Neuron (in vitro differentiated cells): ENCODE measurements around the gene MAN2A1.

Source experiments
- H2AFZ ChIP-seq: one replicate; pipeline ENCODE4 v1.6.1; 2013; ENCODE audit warnings: low read depth, mild to moderate bottlenecking, inconsistent platforms, low read length, moderate library complexity
- H3K27me3 ChIP-seq: one replicate; pipeline ENCODE4 v1.6.1; 2013; ENCODE audit warnings: low read length; ENCODE audit not compliant: insufficient read depth
- H3K36me3 ChIP-seq: one replicate; pipeline ENCODE4 v1.6.1; 2013; ENCODE audit warnings: low read length; ENCODE audit not compliant: insufficient read depth
- H3K4me1 ChIP-seq: one replicate; pipeline ENCODE4 v1.6.1; 2013; ENCODE audit warnings: low read length; ENCODE audit not compliant: insufficient read depth
- H3K4me3 ChIP-seq: 2 replicates; pipeline ENCODE4 v1.5.1; 2013; ENCODE audit warnings: mild to moderate bottlenecking, low read length, moderate library complexity
- H3K9me3 ChIP-seq: one replicate; pipeline ENCODE4 v1.6.1; 2013; ENCODE audit warnings: low read length

Gene MAN2A1

DNA sequence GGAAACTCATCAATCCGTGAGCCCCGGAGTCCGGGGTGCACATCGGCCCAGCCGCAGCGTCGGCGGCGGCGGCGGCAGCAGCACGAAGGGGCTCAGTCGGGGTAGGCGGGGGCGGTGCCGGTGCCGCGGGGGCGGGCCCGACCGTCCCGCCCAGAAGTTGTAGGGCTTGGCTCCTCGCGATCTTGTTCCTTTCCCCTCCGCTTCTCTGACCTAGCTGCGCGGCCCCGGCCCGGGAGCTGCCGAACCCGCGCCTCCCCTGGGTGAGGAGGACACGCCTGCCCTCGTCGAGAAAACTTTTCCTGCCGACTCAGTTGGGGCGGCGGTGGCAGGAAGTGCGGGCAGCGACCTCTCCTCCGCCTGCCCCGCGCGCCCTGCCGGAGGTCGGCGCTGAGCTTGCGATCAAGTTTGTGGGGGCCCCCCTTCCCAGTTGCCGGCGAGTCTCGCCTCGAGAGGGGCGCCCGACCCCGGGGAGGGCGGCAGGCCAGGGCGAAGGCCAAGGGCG lies at the start of gene MAN2A1:
Gene MAN2A1, plus strand, starts transcription at position 188 of the 502 bp plus-strand sequence. CDS start 491 bp downstream, outside the sequence.
- H3K9me3 ChIP-seq: peaks cover 3% of the 10 kb centered on the region
- H3K4me3 ChIP-seq: peak within 1 kb of the TSS; percentile 100
- H2AFZ ChIP-seq: peak within 1 kb of the TSS; percentile 90
- no peaks in the 10 kb centered on the region for H3K27me3 ChIP-seq
- peaks cover 11% of the 10 kb centered on the region for H3K4me1 ChIP-seq
- no peaks in the 10 kb centered on the region for H3K36me3 ChIP-seq

- H3K4me3 ChIP-seq: no peak overlapping the region
- no peak overlapping the region for H2AFZ ChIP-seq
- no peaks in the 10 kb centered on the region for H3K27me3 ChIP-seq
- no peaks in the 10 kb centered on the region for H3K36me3 ChIP-seq
- H3K9me3 ChIP-seq: no peaks in the 10 kb centered on the region
- peaks cover 16% of the 10 kb centered on the region for H3K4me1 ChIP-seq
Observed at GRCh38 chr5:109640976-109641375, 48.8 kb upstream of the MAN2A1 start.

DNA sequence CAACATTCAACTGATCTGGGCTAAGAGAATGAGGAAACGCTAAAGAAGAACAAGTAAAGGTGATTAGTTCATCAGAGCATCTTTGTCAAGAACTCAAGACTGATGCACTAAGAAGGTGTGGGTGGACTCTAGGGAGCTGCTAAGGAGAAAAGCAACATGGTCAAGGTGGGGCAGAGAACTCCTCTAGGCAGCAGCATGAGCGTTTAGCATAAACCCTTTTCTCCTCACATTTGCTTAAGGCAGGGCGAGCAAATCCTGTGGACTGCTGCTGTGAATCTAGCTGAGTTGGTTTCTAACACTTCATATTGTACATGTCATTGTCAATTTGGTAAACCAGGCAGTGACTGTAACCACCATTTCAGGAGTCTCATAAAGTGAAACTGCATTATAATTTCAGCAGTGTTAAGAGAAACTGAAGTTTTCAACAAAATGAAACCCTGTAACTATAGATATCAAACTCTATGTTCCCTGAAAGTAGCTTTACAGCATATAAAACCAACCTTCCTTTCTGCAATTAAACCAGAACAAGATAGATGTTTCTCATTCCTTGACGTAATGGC lies 45.9 kb upstream of the MAN2A1 start:
- Histone ChIP-seq H2AFZ (peak overlapping the region; percentile 7), H3K27me3 (no peaks in the 10 kb centered on the region), H3K36me3 (no peaks in the 10 kb centered on the region), H3K4me3 (no peak overlapping the region), H3K9me3 (no peaks in the 10 kb centered on the region), H3K4me1 (peaks cover 21% of the 10 kb centered on the region)

DNA sequence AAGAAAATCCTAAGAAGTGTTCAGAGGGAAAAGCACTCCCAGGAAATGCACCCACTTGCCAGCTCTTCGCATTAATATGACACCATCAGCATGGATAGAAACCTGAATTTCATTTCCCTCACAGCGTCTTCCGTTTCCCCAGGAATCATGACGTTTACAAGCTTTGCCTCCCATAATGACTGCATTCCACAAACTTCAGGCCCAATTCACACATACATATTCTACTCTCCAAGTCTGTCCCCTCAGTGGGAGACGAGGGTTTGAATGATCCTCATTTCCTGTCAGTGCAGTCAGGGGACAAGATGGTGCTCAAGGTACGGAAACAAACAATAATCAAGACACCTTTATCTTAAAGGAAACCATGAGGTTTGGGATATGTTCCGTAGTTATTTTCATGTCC lies 44.9 kb upstream of the MAN2A1 start:
- no peaks in the 10 kb centered on the region for H3K9me3 ChIP-seq
- peaks cover 25% of the 10 kb centered on the region for H3K4me1 ChIP-seq
- H3K27me3 ChIP-seq: no peaks in the 10 kb centered on the region
- no peaks in the 10 kb centered on the region for H3K36me3 ChIP-seq
- H3K4me3 ChIP-seq: no peak overlapping the region
- peak overlapping the region; percentile 7 for H2AFZ ChIP-seq

DNA sequence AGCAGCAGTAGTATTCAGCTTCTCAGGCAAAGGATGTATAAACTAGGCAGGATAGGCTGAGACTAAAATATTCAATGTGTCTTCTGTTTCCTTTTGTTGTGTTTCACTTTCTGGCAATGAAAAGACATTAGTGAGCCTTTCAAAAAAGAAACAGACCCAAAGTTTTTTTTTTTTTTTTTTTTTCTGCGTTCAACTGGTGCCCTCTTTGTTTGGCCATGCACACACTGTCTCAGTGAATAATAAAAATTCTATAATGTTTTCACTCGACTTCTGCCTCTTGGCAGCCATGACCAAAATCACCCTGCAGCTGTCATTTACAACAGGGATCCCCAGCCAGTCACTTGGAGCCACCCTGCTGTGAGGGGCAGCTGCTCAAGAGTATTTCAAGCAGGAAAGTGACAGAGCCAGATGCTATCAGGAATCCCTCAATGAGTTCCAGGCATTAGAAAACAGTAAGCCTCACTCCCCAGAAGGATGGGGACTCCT lies 44.0 kb upstream of the MAN2A1 start:
- Histone ChIP-seq H3K9me3 (no peaks in the 10 kb centered on the region), H3K4me3 (peak overlapping the region; percentile 4), H2AFZ (peak overlapping the region; percentile 7), H3K36me3 (no peaks in the 10 kb centered on the region), H3K27me3 (no peaks in the 10 kb centered on the region), H3K4me1 (peaks cover 25% of the 10 kb centered on the region)

GRCh38 chr5:109649318-109649717 lies 40.4 kb upstream of the MAN2A1 start:
- Histone ChIP-seq H2AFZ (peak overlapping the region; percentile 80), H3K4me3 (no peak overlapping the region), H3K9me3 (no peaks in the 10 kb centered on the region), H3K27me3 (no peaks in the 10 kb centered on the region), H3K36me3 (no peaks in the 10 kb centered on the region), H3K4me1 (peaks cover 24% of the 10 kb centered on the region)

- Histone ChIP-seq H2AFZ (no peak overlapping the region), H3K4me1 (peaks cover 13% of the 10 kb centered on the region), H3K36me3 (no peaks in the 10 kb centered on the region), H3K9me3 (no peaks in the 10 kb centered on the region), H3K4me3 (no peak overlapping the region), H3K27me3 (no peaks in the 10 kb centered on the region)
Observed at GRCh38 chr5:109650493-109650892, 39.2 kb upstream of the MAN2A1 start.

DNA sequence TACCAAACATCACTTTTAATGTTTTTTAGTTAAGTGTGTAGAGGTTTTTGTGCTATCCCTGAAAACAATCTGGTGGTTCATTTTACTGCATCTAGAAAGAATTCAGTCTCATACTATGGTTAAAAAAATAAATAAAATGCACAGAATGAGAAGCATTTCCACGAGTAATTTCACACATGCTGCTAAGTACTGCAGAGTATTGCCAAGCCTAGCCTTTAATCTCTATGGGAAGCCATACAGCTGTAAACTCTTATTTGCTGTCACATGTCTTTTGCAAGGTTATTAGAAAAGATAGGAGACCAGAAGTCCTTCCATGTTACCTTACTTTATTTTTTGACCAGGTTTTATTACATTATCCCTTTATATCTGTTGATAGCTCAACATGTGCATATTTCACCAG lies 37.6 kb upstream of the MAN2A1 start:
- Histone ChIP-seq H3K36me3 (no peaks in the 10 kb centered on the region), H3K4me1 (peaks cover 13% of the 10 kb centered on the region), H3K27me3 (no peaks in the 10 kb centered on the region), H3K9me3 (no peaks in the 10 kb centered on the region), H2AFZ (no peak overlapping the region), H3K4me3 (no peak overlapping the region)

- Histone ChIP-seq H2AFZ (no peak overlapping the region), H3K4me1 (peaks cover 13% of the 10 kb centered on the region), H3K9me3 (no peaks in the 10 kb centered on the region), H3K27me3 (no peaks in the 10 kb centered on the region), H3K4me3 (no peak overlapping the region), H3K36me3 (no peaks in the 10 kb centered on the region)
Observed at GRCh38 chr5:109653042-109653441, 36.7 kb upstream of the MAN2A1 start.

DNA sequence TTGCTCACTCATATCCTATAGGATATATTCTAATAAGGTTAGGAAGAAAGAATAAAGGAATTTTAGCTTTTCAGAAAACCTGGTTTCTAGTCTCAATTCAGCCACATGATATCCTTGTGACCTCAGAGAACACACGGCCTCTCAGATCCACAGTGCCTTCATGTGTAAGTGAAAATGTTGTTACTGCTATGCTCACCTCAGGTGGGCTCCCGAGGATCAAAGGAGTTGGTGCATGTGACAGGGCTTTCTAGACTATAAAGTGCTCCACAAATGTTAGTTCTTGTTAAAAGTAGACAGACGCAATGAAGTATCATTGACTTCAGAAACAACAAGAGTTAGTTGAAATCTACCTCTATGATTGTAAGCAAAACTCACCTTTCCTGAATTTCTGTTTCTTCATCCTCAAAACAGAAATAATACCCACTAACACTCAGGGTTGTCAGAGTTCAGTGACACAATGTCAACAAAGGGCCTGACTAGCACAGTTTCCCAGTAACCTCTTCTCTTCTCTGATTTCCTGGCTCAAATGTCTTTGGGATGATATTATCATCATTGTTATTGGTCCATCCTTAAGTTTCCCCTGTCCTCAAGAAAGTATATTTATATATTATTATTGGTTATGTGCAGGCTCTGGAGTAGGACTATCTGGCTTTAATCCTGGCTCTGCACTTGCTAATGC lies 36.0 kb upstream of the MAN2A1 start:
- H3K4me3 ChIP-seq: no peak overlapping the region
- no peaks in the 10 kb centered on the region for H3K9me3 ChIP-seq
- peaks cover 13% of the 10 kb centered on the region for H3K4me1 ChIP-seq

DNA sequence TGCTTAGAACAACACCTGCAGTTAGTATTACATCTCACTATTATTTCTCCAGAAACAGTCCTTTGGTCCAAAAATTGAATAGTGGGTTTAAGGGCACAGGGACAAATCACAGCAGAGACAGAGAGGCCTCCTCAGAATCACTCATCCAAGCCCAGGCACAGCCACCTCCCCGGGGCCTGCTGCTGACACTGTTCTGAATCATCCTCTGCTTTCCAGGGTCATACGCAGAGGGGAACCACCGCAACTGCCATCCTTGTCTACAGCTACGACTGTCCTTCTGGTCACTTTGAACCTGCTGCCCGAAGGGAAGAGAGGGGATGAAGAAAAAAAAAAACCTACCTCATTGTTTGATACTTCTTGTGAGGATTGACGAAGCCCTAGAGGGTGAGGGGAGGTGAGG lies 35.3 kb upstream of the MAN2A1 start:
- Histone ChIP-seq H2AFZ (no peak overlapping the region), H3K9me3 (no peaks in the 10 kb centered on the region), H3K36me3 (no peaks in the 10 kb centered on the region), H3K4me3 (no peak overlapping the region), H3K4me1 (peaks cover 9% of the 10 kb centered on the region), H3K27me3 (no peaks in the 10 kb centered on the region)

More for the DNA sequence above, 36.0 kb upstream of the MAN2A1 start:
- no peaks in the 10 kb centered on the region for H3K27me3 ChIP-seq
- H2AFZ ChIP-seq: no peak overlapping the region
- no peaks in the 10 kb centered on the region for H3K36me3 ChIP-seq

GRCh38 chr5:109655841-109656240 lies 33.9 kb upstream of the MAN2A1 start:
- Histone ChIP-seq H2AFZ (peak overlapping the region; percentile 88), H3K4me3 (no peak overlapping the region), H3K36me3 (no peaks in the 10 kb centered on the region), H3K27me3 (no peaks in the 10 kb centered on the region), H3K4me1 (peaks cover 9% of the 10 kb centered on the region), H3K9me3 (no peaks in the 10 kb centered on the region)

- Histone ChIP-seq H3K4me3 (no peak overlapping the region), H3K27me3 (no peaks in the 10 kb centered on the region), H3K4me1 (peaks cover 9% of the 10 kb centered on the region), H3K9me3 (no peaks in the 10 kb centered on the region), H3K36me3 (no peaks in the 10 kb centered on the region), H2AFZ (no peak overlapping the region)
Observed at GRCh38 chr5:109656829-109657228, 32.9 kb upstream of the MAN2A1 start.
